B cell (primary cell): Measurements from ENCODE around the gene SYCE3.

Source experiments
- EZH2 ChIP-seq: IDR thresholded peaks from 2 replicates; pipeline ENCODE4 v1.6.1; 2012; ENCODE audit warnings: borderline replicate concordance, low read depth, mild to moderate bottlenecking, moderate library complexity, low read length; ENCODE audit not compliant: insufficient read depth, poor library complexity, severe bottlenecking
- TF ChIP-seq, protein P1 (sequence below): fragments of 200-600 bp; IDR thresholded peaks from one replicate; pipeline ENCODE4 v1.8.0; 2022; ENCODE audit warnings: antibody characterized with exemption, mild to moderate bottlenecking

- TF ChIP-seq, protein P1, sequence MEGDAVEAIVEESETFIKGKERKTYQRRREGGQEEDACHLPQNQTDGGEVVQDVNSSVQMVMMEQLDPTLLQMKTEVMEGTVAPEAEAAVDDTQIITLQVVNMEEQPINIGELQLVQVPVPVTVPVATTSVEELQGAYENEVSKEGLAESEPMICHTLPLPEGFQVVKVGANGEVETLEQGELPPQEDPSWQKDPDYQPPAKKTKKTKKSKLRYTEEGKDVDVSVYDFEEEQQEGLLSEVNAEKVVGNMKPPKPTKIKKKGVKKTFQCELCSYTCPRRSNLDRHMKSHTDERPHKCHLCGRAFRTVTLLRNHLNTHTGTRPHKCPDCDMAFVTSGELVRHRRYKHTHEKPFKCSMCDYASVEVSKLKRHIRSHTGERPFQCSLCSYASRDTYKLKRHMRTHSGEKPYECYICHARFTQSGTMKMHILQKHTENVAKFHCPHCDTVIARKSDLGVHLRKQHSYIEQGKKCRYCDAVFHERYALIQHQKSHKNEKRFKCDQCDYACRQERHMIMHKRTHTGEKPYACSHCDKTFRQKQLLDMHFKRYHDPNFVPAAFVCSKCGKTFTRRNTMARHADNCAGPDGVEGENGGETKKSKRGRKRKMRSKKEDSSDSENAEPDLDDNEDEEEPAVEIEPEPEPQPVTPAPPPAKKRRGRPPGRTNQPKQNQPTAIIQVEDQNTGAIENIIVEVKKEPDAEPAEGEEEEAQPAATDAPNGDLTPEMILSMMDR = no peak
- TF ChIP-seq EZH2 = no peak
Measured at GRCh38 chr22:50605002-50605612, 42.4 kb upstream of the SYCE3 start.
